WI38 (cell line): Measurements from ENCODE around the gene MAP3K5.

ENCODE experiments used
- H3K4me3 ChIP-seq: 2 replicates; pipeline ENCODE4 v1.5.1; 2011; ENCODE audit warnings: low read depth, mild to moderate bottlenecking, control low read depth, low read length
- CTCF ChIP-seq: IDR thresholded peaks from 2 replicates; pipeline ENCODE4 v1.5.1; 2012; ENCODE audit warnings: low read depth, mild to moderate bottlenecking, control low read depth, low read length

The MAP3K5 gene

GRCh38 chr6:136745300-136745699 lies 47.0 kb downstream of the MAP3K5 start:
- TF ChIP-seq CTCF, result no peak
- H3K4me3 ChIP-seq, result no peak overlapping the region

- no peak overlapping the region for H3K4me3 ChIP-seq
- no peak for TF ChIP-seq CTCF
Measured at GRCh38 chr6:136744889-136745288, 47.4 kb downstream of the MAP3K5 start.

GRCh38 chr6:136742125-136742524 lies 50.2 kb downstream of the MAP3K5 start:
- H3K4me3 ChIP-seq, result no peak overlapping the region
- no peak for TF ChIP-seq CTCF

GRCh38 chr6:136740050-136740974 lies 52.0 kb downstream of the MAP3K5 start:
- TF ChIP-seq CTCF, result no peak
- peak overlapping the region; percentile 18; the same call in 1 of the 2 replicates for H3K4me3 ChIP-seq

- no peak for TF ChIP-seq CTCF
- H3K4me3 ChIP-seq, result no peak overlapping the region
Measured at GRCh38 chr6:136739501-136739900, 52.8 kb downstream of the MAP3K5 start.

- no peak for TF ChIP-seq CTCF
- no peak overlapping the region for H3K4me3 ChIP-seq
Measured at GRCh38 chr6:136739071-136739470, 53.2 kb downstream of the MAP3K5 start.

- TF ChIP-seq CTCF, result no peak
- no peak overlapping the region for H3K4me3 ChIP-seq
Measured at GRCh38 chr6:136738692-136739057, 53.6 kb downstream of the MAP3K5 start.
